HEK293 (cell line): ENCODE results near the gene DRICH1.
"Not testable (repeated sequence)": the region's sequence is repeated elsewhere in the genome, so short reads cannot be mapped to it uniquely, and the experiment has no call there.

Experiments used
- MEIS1 ChIP-seq: sonication (generic); formaldehyde crosslinking; IDR thresholded peaks from 2 replicates; pipeline ENCODE4 v1.8.1; 2022; ENCODE audit warnings: missing genetic modification reagents, mild to moderate bottlenecking, borderline replicate concordance
- ZBTB7A ChIP-seq: fragments of 450-650 bp; formaldehyde crosslinking; IDR thresholded peaks from 2 replicates; pipeline ENCODE4 v1.5.1; 2016; ENCODE audit warnings: low read depth, missing biosample characterization, missing genetic modification characterization
- ZFP3 ChIP-seq: fragments of 450-650 bp; formaldehyde crosslinking; IDR thresholded peaks from 2 replicates; pipeline ENCODE4 v1.5.1; 2016; ENCODE audit warnings: low read depth, missing biosample characterization, missing genetic modification characterization
- ZFP69B ChIP-seq: fragments of 450-650 bp; formaldehyde crosslinking; IDR thresholded peaks from 2 replicates; pipeline ENCODE4 v1.5.1; 2016; ENCODE audit warnings: missing biosample characterization, missing genetic modification characterization
- ZNF23 ChIP-seq: fragments of 450-650 bp; formaldehyde crosslinking; IDR thresholded peaks from 2 replicates; pipeline ENCODE4 v1.5.1; 2016; ENCODE audit warnings: missing biosample characterization, missing genetic modification characterization, borderline replicate concordance
- ZNF274 ChIP-seq, 2 experiments: fragments of 200-500 bp in 1 of 2; fragments of 450-650 bp in 1 of 2; sonication (Bioruptor generic) in 1 of 2; formaldehyde crosslinking in 1 of 2; IDR thresholded peaks; 2 replicates each; pipeline versions ENCODE4 v1.5.1 to v1.6.1; 2014 to 2016; ENCODE audit warnings: borderline replicate concordance in 1 of 2, inconsistent platforms in 1 of 2, low read length in 1 of 2, missing biosample characterization in 1 of 2, missing genetic modification characterization in 1 of 2
- ZNF449 ChIP-seq: fragments of 450-650 bp; formaldehyde crosslinking; IDR thresholded peaks from 2 replicates; pipeline ENCODE4 v1.5.1; 2017; ENCODE audit warnings: missing biosample characterization, mild to moderate bottlenecking, missing genetic modification characterization, moderate library complexity
- ZNF544 ChIP-seq: fragments of 450-650 bp; formaldehyde crosslinking; IDR thresholded peaks from 2 replicates; pipeline ENCODE4 v1.5.0; 2017; ENCODE audit warnings: missing biosample characterization, missing genetic modification characterization
- ZNF549 ChIP-seq: fragments of 450-650 bp; IDR thresholded peaks from 2 replicates; pipeline ENCODE4 v1.5.1; 2018; ENCODE audit warnings: missing biosample characterization, missing genetic modification characterization, mild to moderate bottlenecking, inconsistent platforms, moderate library complexity
- ZNF777 ChIP-seq: fragments of 450-650 bp; formaldehyde crosslinking; IDR thresholded peaks from 2 replicates; pipeline ENCODE4 v1.5.1; 2017; ENCODE audit warnings: missing biosample characterization, missing genetic modification characterization, borderline replicate concordance
- ZSCAN30 ChIP-seq: fragments of 450-650 bp; IDR thresholded peaks from 2 replicates; pipeline ENCODE4 v1.5.1; 2018; ENCODE audit warnings: missing biosample characterization, mild to moderate bottlenecking, missing genetic modification characterization, moderate library complexity
- TF ChIP-seq, protein P1 (sequence below): fragments of 450-650 bp; formaldehyde crosslinking; IDR thresholded peaks from 2 replicates; pipeline ENCODE4 v1.5.1; 2016; ENCODE audit warnings: missing biosample characterization, missing genetic modification characterization
- TF ChIP-seq, protein P2 (sequence below): fragments of 450-650 bp; formaldehyde crosslinking; IDR thresholded peaks from 2 replicates; pipeline ENCODE4 v1.5.1; 2016; ENCODE audit warnings: missing biosample characterization, missing genetic modification characterization

- TF ChIP-seq ZSCAN30 (tag by site-specific recombination); ZNF449 (tag by site-specific recombination); ZNF777; ZNF23 (tag by site-specific recombination); MEIS1 (CRISPR knock-in tag); ZFP69B; ZNF549 (tag by site-specific recombination); ZNF544 (tag by site-specific recombination); ZFP3 (tag by site-specific recombination); ZNF274 (IDR thresholded peaks at IDR 0.05; ENCODE audit: low read length); ZNF274 (tag by site-specific recombination; IDR thresholded peaks at IDR 0.05; ENCODE audit: borderline replicate concordance); ZBTB7A: not testable (repeated sequence)
- TF ChIP-seq, protein P1, sequence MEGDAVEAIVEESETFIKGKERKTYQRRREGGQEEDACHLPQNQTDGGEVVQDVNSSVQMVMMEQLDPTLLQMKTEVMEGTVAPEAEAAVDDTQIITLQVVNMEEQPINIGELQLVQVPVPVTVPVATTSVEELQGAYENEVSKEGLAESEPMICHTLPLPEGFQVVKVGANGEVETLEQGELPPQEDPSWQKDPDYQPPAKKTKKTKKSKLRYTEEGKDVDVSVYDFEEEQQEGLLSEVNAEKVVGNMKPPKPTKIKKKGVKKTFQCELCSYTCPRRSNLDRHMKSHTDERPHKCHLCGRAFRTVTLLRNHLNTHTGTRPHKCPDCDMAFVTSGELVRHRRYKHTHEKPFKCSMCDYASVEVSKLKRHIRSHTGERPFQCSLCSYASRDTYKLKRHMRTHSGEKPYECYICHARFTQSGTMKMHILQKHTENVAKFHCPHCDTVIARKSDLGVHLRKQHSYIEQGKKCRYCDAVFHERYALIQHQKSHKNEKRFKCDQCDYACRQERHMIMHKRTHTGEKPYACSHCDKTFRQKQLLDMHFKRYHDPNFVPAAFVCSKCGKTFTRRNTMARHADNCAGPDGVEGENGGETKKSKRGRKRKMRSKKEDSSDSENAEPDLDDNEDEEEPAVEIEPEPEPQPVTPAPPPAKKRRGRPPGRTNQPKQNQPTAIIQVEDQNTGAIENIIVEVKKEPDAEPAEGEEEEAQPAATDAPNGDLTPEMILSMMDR (tag by site-specific recombination), result not testable (repeated sequence)
- TF ChIP-seq, protein P2, sequence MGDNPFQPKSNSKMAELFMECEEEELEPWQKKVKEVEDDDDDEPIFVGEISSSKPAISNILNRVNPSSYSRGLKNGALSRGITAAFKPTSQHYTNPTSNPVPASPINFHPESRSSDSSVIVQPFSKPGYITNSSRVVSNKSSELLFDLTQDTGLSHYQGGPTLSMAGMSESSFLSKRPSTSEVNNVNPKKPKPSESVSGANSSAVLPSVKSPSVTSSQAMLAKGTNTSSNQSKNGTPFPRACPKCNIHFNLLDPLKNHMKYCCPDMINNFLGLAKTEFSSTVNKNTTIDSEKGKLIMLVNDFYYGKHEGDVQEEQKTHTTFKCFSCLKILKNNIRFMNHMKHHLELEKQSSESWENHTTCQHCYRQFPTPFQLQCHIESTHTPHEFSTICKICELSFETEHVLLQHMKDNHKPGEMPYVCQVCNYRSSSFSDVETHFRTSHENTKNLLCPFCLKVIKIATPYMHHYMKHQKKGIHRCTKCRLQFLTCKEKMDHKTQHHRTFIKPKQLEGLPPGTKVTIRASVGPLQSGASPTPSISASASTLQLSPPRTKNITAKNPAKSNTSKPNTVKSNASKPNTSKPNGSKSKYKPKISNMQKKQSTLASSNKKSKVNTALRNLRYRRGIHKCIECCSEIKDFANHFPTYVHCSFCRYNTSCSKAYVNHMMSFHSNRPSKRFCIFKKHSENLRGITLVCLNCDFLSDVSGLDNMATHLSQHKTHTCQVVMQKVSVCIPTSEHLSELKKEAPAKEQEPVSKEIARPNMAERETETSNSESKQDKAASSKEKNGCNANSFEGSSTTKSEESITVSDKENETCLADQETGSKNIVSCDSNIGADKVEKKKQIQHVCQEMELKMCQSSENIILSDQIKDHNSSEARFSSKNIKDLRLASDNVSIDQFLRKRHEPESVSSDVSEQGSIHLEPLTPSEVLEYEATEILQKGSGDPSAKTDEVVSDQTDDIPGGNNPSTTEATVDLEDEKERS (tag by site-specific recombination), result not testable (repeated sequence)
Measured at GRCh38 chr22:23646526-23646925, 14.4 kb upstream of the DRICH1 start.
